Left ventricle myocardium inferior (tissue), 1 donor: ENCODE data around the gene MRPS14. TPM values are rescaled to one million over a fixed set of nuclear protein-coding genes. Genes with fewer than 3 reads are reported as not detected.
"Not testable (repeated sequence)": the region's sequence is repeated elsewhere in the genome, so short reads cannot be mapped to it uniquely, and the experiment has no call there.

Experiments used
- DNase-seq: peaks from one replicate; pipeline ENCODE4 v3.0.0-alpha.2; 2020
- H3K27ac ChIP-seq: fragments of 200-600 bp; replicated peaks from 2 replicates; pipeline ENCODE4 v1.8.0; 2021
- H3K27me3 ChIP-seq: fragments of 200-600 bp; 2 replicates; pipeline ENCODE4 v1.8.0; 2021; ENCODE audit warnings: low read depth
- H3K36me3 ChIP-seq: fragments of 200-600 bp; 2 replicates; pipeline ENCODE4 v1.8.0; 2021
- H3K4me1 ChIP-seq: fragments of 200-600 bp; 2 replicates; pipeline ENCODE4 v1.8.0; 2021
- H3K4me3 ChIP-seq: fragments of 200-600 bp; 2 replicates; pipeline ENCODE4 v1.8.0; 2021; ENCODE audit warnings: mild to moderate bottlenecking, moderate library complexity
- H3K9me3 ChIP-seq: fragments of 200-600 bp; replicated peaks from 2 replicates; pipeline ENCODE4 v1.8.0; 2021
- CTCF ChIP-seq: fragments of 200-600 bp; IDR thresholded peaks from 2 replicates; pipeline ENCODE4 v1.8.0; 2021; ENCODE audit warnings: antibody characterized with exemption, mild to moderate bottlenecking, borderline replicate concordance
- intact Hi-C: fragments of 100-400 bp; cut with micrococcal nuclease; formaldehyde crosslinking; loops from one replicate; pipeline ENCODE4 v1.11.0; 2022
- total RNA-seq: library from RNA; stranded (reverse); fragmentation: NEBNext Ultra II Directional; extraction: Animal tissue kit (Norgen Biotek cat#: 25700); gene quantifications from one replicate; pipeline ENCODE4 v1.2.1, GENCODE V29; 2021
- donor health status: DM: no; HTN: yes; CAD: no; lungs with severe emphysema.

Gene MRPS14
- total RNA-seq, 1 donor from 2014 or later = 25.4 TPM

- H3K27me3 ChIP-seq = peaks cover 25% of the 10 kb centered on the region
- no peak for TF ChIP-seq CTCF
- DNase-seq = no peak
- H3K4me3 ChIP-seq = no peak overlapping the region
- H3K4me1 ChIP-seq = no peaks in the 10 kb centered on the region
- no peaks in the 10 kb centered on the region for H3K9me3 ChIP-seq
- intact Hi-C loops = no loop called here
- H3K36me3 ChIP-seq = no peaks in the 10 kb centered on the region
- H3K27ac ChIP-seq = no peak overlapping the region
Observed at GRCh38 chr1:175045519-175045918, 22.3 kb upstream of the MRPS14 start.

GRCh38 chr1:175045097-175045496 lies 21.9 kb upstream of the MRPS14 start:
- peaks cover 24% of the 10 kb centered on the region for H3K27me3 ChIP-seq
- no peak overlapping the region for H3K4me3 ChIP-seq
- H3K9me3 ChIP-seq = no peaks in the 10 kb centered on the region
- TF ChIP-seq CTCF = no peak
- DNase-seq = no peak
- intact Hi-C loops = no loop called here
- no peaks in the 10 kb centered on the region for H3K36me3 ChIP-seq
- H3K27ac ChIP-seq = no peak overlapping the region
- H3K4me1 ChIP-seq = no peaks in the 10 kb centered on the region

GRCh38 chr1:175044591-175044990 lies 21.4 kb upstream of the MRPS14 start:
- H3K27ac ChIP-seq, intact Hi-C loops, H3K4me3 ChIP-seq, H3K4me1 ChIP-seq, DNase-seq, H3K36me3 ChIP-seq, H3K9me3 ChIP-seq: not testable (repeated sequence)
- peaks cover 20% of the 10 kb centered on the region for H3K27me3 ChIP-seq

- intact Hi-C loops = no loop called here
- no peak for TF ChIP-seq CTCF
- no peaks in the 10 kb centered on the region for H3K4me1 ChIP-seq
- no peak overlapping the region for H3K27ac ChIP-seq
- no peaks in the 10 kb centered on the region for H3K36me3 ChIP-seq
- no peak for DNase-seq
- no peaks in the 10 kb centered on the region for H3K9me3 ChIP-seq
- H3K27me3 ChIP-seq = peaks cover 15% of the 10 kb centered on the region
- no peak overlapping the region for H3K4me3 ChIP-seq
Observed at GRCh38 chr1:175043824-175044223, 20.6 kb upstream of the MRPS14 start.

GRCh38 chr1:175042650-175043049 lies 19.4 kb upstream of the MRPS14 start:
- H3K27me3 ChIP-seq = peaks cover 15% of the 10 kb centered on the region
- H3K4me3 ChIP-seq = no peak overlapping the region
- intact Hi-C loops = no loop called here
- H3K27ac ChIP-seq = no peak overlapping the region
- no peaks in the 10 kb centered on the region for H3K9me3 ChIP-seq
- no peak for DNase-seq
- no peaks in the 10 kb centered on the region for H3K36me3 ChIP-seq
- H3K4me1 ChIP-seq = no peaks in the 10 kb centered on the region
- TF ChIP-seq CTCF = no peak

- Histone ChIP-seq H3K4me3 (no peak overlapping the region), H3K9me3 (no peaks in the 10 kb centered on the region), H3K27ac (no peak overlapping the region), H3K4me1 (no peaks in the 10 kb centered on the region), H3K27me3 (peaks cover 15% of the 10 kb centered on the region), H3K36me3 (no peaks in the 10 kb centered on the region)
- DNase-seq = no peak
- intact Hi-C loops = no loop called here
- TF ChIP-seq CTCF = no peak
Observed at GRCh38 chr1:175040324-175040879, 17.2 kb upstream of the MRPS14 start.
